Activated gamma-delta T cell treated with Interleukin-2 at 50 U/mL for 16 hours (primary cell): ENCODE data around the gene MPP3.
"Not testable (repeated sequence)": the region's sequence is repeated elsewhere in the genome, so short reads cannot be mapped to it uniquely, and the experiment has no call there.

Source experiments
- DNase-seq: peaks from one replicate; pipeline ENCODE4 v3.0.0-alpha.2; 2020

MPP3 gene

DNA sequence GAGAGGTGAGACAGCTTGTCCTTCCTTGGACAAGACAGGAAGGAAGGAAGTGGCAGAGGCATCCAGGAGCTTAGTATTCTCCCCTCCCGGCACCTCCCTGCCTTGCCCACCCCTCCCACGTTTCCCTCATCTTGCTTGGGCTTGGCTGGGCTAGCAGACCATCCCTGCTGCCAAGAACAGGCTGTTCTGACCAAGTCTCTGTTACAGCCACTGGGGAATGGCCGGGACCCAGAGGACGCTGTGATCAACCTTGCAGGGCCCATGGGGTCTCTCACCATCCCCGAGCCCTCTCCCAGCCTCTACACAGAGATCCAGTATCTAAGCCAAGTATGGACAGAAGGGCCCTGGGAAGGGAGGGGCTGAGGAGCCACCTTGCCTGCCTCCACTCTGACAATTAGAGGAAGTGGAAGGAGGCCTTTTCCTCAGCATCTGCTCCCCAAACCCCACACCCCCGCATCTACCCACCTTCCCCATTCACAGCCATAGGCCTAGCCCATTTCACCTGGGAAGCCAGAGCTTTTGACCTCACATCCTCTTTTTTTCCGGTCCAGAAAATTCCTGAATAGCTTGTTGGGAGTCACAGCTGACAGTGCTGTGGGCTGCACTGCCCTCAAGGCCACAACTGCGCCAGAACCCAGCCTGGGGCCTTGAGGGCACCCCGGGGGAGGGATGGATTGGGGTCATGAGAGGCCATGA, 28.1 kb upstream of the MPP3 start:
- no peak for DNase-seq

DNA sequence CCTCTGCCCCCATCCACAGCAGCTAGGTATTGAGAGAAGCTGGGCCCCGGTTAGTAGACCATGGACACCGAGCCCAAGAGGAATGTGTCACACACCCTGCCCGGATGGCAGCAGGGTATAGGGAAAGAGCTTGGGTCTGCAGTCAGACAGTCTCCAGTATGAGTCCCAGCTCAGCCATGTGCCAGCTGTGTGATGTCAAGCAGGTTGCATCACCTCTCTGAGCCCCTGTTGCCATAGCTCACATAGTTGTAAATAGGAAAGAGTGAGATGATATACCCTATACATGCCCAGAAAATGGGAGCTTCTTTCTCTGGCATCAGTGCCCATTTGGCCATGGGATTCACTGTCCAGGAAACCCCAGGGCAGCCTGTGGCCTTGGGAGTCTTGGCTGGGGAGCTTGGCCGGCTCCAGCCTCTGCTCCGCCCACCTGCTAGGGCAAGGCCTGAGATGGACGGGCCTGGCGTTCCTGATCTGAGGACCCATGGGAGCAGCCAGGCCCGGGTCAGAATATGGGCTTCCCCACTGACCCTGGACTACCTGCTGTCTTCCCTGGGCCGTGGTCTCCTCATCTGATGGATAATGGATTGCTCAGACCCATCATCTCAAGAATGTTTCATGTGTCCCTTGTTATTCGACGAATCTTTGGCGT, 27.3 kb upstream of the MPP3 start:
- DNase-seq, result no peak

DNA sequence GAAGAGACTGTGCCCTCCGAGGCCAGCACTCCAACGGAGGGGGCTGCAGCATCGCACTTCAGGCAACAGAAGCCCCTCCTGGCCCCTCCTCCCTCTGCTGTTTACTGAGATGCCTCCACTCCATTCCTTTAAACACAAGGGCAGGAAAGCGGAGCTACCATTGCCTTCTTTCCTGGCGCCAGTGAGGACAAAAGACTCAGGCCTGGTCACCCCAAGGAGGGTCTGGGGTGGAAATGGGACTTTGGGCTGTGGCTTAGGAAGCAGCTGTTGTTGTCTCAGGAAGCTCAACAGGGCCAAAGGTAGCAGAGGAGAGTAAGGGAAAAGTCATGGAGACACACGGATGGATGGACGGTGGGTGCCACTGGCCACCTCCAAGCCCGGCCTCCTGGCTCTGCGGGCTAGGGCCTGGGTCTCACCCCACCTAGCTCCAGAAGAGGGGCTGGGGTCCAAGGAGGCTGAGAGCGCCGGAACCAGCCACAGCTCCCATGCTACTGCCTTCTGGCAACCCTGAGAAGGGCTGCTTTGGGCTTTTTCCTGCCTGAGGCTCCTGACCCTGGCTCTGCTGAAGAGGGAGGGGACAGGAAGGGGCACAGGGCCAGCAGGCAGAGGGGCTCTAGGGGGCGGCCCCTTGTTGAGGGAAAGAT, 25.1 kb upstream of the MPP3 start:
- no peak for DNase-seq

DNA sequence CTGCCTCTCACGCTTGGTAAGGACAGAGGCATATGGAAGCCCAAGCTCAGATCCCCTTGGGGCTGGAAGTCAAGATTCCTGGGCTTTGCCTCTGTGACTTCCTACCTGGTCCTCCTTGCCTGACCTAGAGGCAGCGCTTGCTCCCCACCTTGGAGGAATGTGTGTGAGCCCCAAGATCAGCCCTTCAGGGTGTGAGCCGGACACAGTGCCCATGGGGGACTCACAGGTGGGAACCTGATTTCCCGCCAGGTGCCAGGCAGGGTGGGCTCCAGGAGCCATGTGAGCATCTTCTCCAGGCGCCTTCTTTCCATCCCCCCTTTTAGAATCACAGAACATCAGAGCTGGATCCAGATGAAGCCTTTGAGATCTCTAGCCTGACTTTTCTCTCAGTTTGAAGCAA, 24.2 kb upstream of the MPP3 start:
- no peak for DNase-seq

DNA sequence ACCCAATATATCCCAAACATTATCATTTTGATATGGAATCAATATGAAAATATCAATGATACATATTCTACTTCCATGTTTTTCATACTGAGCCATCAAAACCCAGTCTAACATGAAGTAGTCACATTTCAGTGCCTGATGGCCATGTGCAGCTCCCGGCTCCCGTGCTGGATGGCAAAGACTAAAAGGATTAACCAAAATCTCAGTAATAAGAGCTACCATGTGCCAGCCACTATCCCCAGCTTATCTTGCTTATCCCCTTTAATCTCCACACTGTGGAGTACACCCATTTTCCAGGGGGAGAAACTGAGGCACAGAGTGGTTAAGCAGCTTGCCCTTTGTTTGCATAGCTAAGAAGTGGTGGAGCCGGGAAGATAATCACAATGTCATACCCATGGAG, 23.2 kb upstream of the MPP3 start:
- no peak for DNase-seq

DNA sequence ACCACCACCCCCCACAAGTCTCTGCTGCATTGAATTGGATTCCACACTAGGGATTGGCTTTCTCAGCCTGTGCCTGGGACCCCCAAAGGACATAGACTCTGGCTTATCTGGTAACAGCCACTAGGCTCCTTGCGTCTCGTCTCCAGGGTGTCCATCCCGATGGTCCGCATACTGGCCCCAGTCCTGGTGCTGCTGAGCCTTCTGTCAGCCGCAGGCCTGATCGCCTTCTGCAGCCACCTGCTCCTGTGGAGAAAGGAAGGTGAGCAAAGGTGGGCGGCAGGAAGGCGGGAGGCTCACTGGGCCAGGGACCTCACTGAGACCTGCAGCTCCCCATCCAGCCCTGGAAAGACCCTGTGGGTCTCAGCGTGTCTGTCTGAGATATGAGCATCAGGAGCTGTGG, 22.1 kb upstream of the MPP3 start:
- DNase-seq, result no peak

DNA sequence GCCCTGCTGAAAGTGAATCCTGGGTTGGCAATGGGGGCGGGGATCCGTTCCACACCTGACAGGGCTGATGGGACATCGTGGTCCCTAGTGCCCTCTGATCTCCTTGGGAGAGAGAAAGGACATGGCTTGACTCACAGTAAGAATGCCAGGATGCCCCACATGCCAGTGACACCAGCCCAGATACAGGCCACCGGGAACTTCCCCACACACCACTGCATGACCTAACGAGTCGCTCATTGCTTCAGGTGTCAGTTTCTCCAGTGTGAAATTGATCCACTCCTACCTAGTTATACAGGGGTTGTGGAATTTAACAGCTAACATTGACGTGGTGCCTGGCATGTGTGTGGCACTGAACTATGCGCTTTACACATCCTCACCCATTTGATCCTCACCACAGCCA, 21.6 kb upstream of the MPP3 start:
- no peak for DNase-seq

DNA sequence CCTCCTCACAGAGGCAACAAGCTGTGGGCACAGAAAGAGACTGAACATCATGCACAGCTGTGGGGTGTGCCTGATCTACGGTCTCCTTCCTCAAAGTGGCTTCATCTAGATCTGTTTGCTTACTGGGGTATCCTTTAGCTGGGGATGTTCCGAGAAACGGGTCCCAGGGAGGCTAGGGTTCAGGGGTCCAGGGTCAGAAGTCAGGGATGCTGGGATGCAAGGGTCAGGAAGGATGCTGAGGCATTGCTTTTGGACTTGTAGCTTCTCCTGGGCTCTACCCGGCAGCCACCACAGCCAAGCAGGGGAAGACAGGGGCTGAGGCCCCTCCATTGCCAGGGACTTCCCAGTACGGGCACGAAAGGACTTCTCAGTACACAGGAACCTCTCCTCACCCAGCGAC, 20.6 kb upstream of the MPP3 start:
- DNase-seq, result no peak

DNA sequence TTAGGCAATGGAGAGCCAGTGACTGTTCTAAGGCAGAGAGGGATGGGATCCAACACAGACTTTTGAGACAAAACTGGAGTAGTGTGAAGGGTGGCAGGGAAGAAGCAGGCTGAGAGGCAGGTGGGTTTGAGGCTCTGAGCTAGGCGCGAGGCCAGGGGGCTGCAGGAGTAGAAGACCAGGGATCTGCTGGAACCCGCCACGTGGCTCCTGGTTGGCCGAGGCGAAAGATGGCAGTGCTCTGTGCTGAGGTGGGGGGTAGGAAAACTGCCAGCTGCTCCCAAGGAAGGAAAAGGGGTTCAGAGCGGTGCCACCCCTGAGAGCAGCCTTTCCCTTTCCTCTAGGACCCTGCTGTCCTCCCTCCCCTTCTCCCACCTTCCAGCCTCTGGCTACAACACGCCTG, 19.6 kb upstream of the MPP3 start:
- DNase-seq, result no peak

DNA sequence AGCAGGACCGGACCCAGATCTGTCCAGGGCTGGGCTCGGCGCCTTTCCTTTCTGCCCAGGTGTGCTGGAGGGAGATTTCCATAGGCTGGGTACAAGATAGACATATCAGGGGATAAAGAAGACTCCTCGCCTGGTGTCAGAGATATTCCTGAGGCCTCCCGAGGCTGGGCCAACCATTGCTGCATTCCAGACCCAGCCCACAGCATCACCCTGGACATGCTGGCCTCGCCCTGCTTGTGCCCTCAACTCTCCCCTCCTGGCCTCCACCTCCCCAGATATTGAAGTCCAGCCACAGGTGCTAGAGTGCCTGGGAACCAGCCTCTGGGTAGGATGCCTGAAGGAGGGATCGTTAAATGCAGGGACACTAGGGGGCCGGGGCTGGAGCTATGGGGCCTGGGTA, 16.2 kb upstream of the MPP3 start:
- no peak for DNase-seq

DNA sequence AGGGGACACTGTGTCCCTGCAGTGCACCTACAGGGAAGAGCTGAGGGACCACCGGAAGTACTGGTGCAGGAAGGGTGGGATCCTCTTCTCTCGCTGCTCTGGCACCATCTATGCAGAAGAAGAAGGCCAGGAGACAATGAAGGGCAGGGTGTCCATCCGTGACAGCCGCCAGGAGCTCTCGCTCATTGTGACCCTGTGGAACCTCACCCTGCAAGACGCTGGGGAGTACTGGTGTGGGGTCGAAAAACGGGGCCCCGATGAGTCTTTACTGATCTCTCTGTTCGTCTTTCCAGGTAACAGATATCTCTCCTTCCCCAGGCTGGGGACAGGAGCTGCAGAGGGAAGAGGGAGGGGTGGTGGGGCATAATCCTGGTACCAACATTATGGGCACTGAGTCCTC, 15.7 kb upstream of the MPP3 start:
- DNase-seq, result no peak

DNA sequence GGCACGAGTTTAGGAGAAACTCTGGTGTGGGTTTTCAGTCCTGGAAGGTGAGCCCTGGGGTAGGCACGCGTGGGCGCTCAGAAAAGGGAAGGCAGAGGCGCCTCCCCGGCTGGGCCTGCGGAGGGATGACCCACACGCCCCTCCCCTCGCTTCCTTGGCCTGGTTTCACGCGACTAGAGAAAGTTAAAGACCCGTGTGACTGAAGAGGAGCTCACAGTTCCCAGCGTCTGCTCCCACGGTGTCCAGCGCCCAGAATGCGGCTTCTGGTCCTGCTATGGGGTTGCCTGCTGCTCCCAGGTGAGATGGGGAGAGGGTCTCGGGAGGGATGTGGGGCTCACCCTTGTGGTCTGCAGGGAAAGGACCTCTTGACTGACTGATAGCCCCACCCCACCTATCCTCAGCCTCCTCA, 14.0 kb upstream of the MPP3 start, which contains the start of gene CD300LG:
CD300LG (plus strand) TSS at position 214 of the 409 bp plus-strand sequence; CDS start at position 255, 41 bp downstream.
- DNase-seq, result no peak

DNA sequence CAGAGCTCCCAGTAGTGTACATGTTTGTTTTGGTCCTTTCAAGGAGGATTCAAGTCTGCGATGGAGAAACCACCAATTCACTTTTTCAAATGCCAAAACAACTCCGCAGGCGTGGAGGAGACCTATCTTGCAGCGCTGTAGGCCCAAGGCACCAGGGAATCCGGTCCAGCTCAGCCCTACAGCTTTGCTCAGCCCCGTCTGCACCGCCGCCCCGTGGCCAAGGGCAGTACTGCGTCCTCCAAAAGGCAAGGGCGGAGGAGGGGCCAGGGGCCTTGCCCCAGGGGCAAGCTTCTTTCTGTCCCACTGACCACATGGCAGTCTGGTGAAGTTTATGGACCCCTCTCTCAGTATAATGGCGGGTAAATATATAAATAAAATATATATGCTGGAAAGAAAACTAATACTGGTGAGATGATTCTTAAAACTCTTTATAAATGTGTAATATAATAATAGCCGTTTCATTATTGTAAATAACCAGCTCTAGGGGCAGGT, 13.3 kb upstream of the MPP3 start:
- DNase-seq, result peak; percentile 73

DNA sequence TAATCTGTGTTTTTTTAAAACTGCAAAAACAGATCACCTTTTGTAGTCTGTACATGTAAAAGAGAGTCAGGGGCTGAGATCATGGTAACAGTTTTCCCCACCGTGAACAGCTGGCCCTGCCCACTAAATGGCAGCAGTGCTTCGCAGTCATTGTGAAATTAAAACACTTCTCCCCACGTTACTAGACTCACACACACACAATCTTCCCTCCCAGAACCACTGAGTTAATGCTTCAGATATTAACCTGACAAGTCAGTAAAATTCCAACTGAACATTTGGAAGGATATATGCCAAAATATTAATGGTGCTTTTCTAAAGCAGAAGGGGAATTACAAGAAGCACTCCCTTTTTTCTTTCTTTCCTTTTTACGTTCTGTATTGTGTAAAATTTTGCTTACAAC, 12.8 kb upstream of the MPP3 start:
- no peak for DNase-seq

DNA sequence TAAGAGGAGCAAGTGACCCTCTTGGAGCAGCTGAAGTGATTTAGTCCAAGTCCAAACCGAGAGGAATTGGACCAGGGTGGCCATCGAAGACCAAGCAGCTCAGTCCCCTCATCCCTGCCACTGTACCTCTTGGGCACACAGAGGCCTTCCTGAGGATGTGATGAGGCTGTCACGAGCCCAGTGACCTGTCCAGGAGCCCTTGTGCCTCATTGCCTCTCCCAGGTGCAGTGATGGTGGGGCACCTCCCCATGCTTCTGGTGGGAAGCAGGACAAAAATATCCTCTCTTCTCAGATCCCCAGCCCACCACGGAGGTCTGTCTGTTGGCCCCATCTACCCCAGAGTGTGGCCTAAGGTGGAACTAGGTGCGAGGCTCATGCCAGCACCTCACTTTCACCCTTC, 11.3 kb upstream of the MPP3 start:
- DNase-seq, result no peak

DNA sequence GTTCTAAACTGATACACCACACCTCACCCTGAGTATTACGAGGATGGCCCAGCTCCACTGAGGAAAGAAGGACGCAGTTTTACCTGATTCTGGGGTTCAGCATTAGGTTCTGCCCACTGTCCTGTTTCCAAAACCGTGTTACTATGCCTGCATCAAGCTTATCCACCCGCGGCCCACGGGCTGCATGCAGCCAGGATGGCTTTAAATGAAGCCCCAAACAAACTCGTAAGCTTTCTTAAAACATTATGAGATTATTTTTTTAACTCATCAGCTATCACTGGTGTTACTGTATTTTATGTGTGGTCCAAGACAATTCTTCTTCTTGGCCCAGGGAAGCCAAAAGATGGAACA, 10.0 kb upstream of the MPP3 start:
- DNase-seq, result no peak

DNA sequence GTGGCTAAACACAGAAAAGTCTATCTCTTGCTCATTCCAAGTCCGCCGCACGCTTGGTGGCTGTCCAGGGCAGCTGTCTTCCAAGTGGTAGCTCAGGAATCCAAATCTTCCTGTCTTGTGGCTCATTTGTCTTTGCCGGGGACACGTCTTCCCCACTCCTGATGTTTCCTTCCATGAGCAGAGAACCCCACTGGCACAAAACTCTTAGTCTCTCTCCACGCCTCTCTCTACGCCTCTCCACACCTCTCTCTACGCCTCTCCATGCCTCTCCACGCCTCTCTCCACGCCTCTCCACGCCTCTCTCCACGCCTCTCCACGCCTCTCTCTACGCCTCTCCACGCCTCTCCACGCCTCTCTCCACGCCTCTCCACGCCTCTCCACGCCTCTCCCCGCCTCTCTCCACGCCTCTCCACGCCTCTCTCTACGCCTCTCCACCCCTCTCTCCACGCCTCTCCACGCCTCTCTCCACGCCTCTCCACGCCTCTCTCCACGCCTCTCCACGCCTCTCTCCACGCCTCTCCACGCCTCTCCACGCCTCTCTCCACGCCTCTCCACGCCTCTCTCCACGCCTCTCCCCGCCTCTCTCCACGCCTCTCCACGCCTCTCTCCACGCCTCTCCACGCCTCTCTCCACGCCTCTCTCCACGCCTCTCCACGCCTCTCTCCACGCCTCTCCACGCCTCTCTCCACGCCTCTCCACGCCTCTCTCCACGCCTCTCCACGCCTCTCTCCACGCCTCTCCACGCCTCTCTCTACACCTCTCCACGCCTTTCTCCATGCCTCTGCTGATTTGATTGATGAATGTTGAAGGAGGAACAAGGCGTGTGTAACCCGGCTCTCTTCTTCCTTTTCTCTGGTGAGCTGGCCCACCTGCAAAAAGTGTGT, 9.4 kb upstream of the MPP3 start:
- DNase-seq, result not testable (repeated sequence)

DNA sequence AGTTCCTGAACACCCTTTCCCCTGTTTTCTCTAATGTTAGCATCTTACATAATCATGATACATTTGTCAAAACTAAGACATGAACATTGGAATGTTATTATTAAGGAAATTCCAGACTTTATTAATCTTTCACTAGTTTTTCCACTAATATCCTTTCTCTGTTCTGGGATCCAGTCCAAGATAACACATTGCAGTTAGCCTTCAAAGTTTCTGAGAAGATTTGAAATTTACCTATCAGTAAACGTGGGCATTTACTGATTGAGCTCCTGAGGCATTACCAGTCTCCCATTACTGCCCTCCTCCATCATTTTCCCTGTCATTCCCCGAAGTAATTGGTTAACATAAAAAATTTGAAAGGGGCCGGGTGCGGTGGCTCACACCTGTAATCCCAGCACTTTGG, 8.3 kb upstream of the MPP3 start:
- DNase-seq, result no peak

DNA sequence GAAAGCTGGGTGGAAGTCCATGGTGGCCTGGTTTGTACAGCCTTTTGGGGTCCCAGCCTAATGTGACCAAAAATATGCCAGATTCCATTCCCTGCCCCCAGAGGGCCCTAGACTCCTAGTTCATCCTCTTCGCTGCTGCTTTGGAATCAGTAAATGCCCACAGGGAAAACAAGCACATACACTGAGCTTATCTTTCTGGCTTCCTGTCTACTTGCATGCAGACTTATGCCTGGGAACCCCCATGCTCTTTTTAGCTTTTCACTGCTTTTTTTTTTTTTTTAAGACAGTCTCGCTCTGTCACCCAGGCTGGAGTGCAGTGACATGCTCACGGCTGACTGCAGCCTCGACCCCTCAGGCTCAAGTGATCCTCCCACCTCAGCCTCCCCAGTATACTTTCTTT, 7.9 kb upstream of the MPP3 start:
- no peak for DNase-seq

DNA sequence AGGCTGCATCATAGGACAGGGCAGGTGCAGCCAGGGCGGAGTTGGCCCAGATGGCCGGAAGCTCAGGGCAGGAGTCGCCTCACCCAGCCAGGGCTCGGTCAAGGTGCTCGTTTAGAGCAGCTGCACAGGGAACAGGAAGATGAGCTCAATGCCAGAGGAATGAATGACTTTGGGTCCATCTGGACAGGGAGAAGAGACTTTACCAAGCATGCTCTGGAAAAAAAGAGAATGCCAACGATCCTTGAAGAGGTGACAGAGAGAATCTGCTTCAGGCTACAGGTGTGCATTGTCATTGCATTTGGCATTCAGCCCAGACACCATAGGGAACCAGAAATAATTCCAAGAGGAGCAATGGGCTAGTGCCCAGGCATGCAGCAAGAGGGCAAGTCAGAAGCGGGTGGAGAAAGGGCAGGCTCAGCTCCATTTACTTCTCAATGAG, 6.7 kb upstream of the MPP3 start:
- no peak for DNase-seq

DNA sequence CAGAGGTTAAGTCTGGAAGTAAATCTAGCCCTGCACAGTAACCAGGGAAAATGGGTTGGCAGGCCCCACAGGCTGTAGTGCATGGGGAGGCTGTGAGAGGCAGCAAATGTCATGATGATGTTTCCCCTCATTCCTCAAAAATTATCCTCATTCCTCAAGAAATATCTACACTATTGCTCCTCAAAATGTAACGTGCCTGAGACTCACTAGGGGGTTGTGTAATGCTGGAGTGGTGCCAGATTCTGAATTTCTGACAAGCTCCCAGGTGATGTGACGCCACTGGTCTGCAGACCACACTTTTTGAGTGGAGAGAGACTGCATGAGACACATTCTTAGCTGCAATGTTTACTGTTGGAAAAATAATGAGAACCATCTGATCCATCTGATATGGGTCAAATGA, 1.2 kb upstream of the MPP3 start:
- DNase-seq, result no peak

DNA sequence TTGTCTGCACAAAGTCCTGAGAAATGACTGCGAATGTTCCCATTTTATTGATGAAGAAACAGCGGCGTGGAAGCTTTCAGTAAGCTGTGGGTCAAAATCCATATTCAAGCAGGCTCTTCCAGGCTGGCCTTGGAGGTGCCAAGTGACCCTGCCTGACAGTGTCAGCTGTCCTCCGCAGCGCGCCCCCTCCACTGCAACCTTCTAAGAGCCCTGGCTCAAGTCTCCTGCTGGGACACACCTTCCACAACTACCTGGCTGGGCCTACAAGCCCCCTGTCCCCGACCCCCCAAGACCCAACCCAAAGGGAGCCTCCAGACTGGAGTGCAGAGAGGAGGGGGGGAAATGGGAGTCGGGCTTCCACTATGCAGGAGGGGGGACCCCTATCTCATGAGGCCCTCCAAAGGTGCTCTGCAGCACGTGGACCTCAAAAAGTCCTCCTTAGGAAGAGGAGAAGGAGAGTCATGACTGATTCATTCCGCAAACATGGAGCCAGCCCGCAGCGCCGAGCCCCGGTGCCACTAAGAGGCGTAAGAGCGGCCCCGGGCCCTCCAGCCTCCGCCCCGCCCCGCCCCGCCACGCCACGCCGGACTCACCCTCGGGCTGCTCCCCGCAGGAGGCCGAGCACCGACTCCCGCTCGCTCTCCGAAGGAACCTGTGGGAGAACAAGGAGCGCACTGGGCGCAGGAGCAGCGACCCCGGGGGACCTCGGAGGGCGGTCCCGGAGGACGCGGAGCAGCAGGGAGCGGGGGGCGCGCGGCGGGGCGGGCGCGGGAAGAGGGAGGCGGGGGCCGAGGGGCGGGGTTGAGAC, 574 bp downstream of the MPP3 start:
- DNase-seq, result no peak
